Measurements from ENCODE around the gene GPR152. TPM values are rescaled to one million over a fixed set of nuclear protein-coding genes. Genes with fewer than 3 reads are reported as not detected.

The GPR152 gene
- total and polyA plus RNA-seq, 5 donors from 2014 or later, result 0.13 to 0.84 (median 0.35) TPM; not detected in 1

DNA sequence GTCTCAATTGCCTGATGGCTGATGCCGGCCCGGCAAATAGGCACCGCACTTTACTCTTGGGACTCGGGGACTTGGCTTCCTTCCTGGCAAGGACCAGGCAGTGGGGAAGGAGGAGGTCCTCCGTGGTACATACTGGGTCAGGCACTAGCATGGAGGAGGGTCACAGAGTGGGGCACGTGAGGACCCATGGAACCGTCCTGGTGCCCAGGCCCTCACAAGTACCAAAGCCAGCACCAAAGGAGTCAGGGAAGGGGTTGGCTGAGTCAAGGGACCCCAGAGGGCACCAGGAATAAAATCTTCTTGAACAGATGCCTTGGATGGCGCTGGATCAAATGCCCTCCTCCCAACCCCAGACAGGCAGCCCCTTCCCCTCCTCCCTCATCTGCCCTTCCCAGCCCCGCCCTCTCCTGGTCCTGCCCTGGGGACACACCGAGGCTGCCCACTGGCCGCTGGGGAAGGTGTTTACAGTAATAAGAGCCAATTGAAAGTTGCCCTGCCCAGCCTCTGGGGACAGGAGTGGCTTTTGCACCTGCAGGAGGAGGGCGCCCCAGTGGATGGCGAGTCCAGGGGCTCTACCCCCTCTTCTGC, 42.7 kb downstream of the GPR152 start:
- Mint-ChIP-seq H3K4me3 (peak overlapping the region; percentile 89 to 99 (median 94)), H3K27ac (peak overlapping the region; percentile 94 to 99 (median 95)), H3K27me3 (no peaks in the 10 kb centered on the region), H3K4me1 (peaks cover 15 to 93% (median 45%) of the 10 kb centered on the region in 4 donors), H3K9me3 (no peaks in the 10 kb centered on the region), H3K36me3 (peaks cover 20% of the 10 kb centered on the region)
- no peaks in the 10 kb centered on the region for H3K27me3 ChIP-seq (ENCODE audit: control insufficient read depth, insufficient read depth, low read length)
- no peak for ATAC-seq (ENCODE audit: low read depth in 2 of 2)
- H3K36me3 ChIP-seq (ENCODE audit: control insufficient read depth, insufficient read depth, low read length), result peaks cover 20% of the 10 kb centered on the region
- H3K9me3 ChIP-seq (ENCODE audit: control insufficient read depth in 2 of 2, low read length in 2 of 2), result no peaks in the 10 kb centered on the region
- peak overlapping the region; percentile 57 for H3K4me3 ChIP-seq (ENCODE audit: low read depth, low read length)
- DNase-seq, result no peak
- peaks cover 96% of the 10 kb centered on the region for H3K4me1 ChIP-seq (ENCODE audit: control insufficient read depth, insufficient read depth, low read length, poor library complexity, severe bottlenecking)
- H3K27ac ChIP-seq (ENCODE audit: insufficient read depth, low read length, poor library complexity, severe bottlenecking), result peak overlapping the region; percentile 87

DNA sequence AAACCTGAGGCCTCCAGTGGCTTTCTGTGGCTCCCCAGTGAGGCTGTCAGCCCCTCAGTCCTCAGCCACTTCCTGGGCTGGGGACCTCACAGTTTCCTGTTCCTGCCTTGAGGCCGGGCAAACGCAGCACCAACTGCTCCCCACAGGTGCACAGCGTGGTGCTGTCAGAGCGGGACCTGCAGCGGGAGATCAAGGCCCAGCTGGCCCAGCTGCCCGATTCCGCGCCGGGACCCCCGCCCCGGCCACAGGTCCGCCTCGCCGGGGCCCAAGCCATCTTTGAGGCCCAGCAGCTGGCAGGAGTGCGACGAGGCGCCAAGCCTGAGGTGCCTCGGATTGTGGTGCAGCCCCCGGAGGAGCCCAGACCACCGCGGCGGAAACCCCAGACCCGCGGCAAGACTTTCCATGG, 43.3 kb downstream of the GPR152 start:
- Histone ChIP-seq H3K4me1 (ENCODE audit: control insufficient read depth, insufficient read depth, low read length, poor library complexity, severe bottlenecking) (peaks cover 93% of the 10 kb centered on the region), H3K36me3 (ENCODE audit: control insufficient read depth, insufficient read depth, low read length) (peaks cover 20% of the 10 kb centered on the region), H3K27ac (ENCODE audit: insufficient read depth, low read length, poor library complexity, severe bottlenecking) (peak overlapping the region; percentile 87), H3K27me3 (ENCODE audit: control insufficient read depth, insufficient read depth, low read length) (no peaks in the 10 kb centered on the region), H3K9me3 (ENCODE audit: control insufficient read depth in 2 of 2, low read length in 2 of 2) (no peaks in the 10 kb centered on the region), H3K4me3 (ENCODE audit: low read depth, low read length) (peak overlapping the region; percentile 57)
- ATAC-seq (ENCODE audit: low read depth in 2 of 2) (peak; percentile 84 to 86), DNase-seq (peak; percentile 57 to 94 (median 84))
- Mint-ChIP-seq H3K9me3 (no peaks in the 10 kb centered on the region), H3K4me1 (peaks cover 15 to 92% (median 47%) of the 10 kb centered on the region in 4 donors), H3K36me3 (peaks cover 23% of the 10 kb centered on the region), H3K27me3 (no peaks in the 10 kb centered on the region), H3K4me3 (peak overlapping the region; percentile 89 to 99 (median 96)), H3K27ac (peak overlapping the region; percentile 89 to 99 (median 95))

DNA sequence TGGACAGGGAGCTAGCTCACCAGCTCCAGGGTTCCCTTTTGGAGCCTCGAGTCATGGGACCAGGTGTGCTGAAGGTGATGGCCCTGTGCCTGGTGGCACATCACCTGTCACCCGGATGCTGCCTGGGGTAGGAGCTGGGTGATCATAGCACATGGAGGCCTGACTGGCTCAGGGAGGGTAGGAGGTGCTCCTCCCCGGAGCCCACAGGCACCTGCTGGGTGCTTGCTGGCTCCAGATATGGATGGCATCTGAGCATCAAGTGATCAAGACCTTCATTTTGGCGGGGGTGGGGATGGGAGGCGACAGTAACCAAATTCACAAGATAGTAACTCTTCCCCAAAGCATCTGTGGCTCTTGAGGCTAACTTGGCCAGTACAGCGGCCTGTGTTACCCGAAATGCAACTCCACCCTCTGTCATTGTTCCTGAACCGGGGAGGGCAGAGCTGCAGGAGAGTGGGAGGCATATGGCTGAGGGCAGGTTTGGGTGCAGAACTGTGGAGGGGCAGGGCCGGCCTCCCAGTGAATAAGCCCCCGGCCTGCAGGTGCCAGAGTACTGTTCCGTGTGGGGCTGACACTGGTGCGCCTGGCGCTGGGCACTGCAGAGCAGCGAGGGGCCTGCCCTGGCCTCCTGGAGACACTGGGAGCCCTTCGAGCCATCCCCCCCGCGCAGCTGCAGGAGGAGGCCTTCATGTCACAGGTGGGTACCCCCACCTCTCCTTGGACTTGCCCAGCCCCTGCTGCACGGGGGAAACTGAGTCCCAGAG, 43.9 kb downstream of the GPR152 start:
- Mint-ChIP-seq H3K4me1 (peaks cover 15 to 89% (median 47%) of the 10 kb centered on the region in 4 donors), H3K27me3 (peaks cover 1% of the 10 kb centered on the region), H3K9me3 (no peaks in the 10 kb centered on the region), H3K27ac (peak overlapping the region; percentile 89 to 99 (median 95)), H3K36me3 (peaks cover 23% of the 10 kb centered on the region), H3K4me3 (peak overlapping the region; percentile 88 to 99 (median 96))
- peak in 1 of 2 donors; percentile 2 for ATAC-seq (ENCODE audit: low read depth in 2 of 2)
- no peaks in the 10 kb centered on the region for H3K27me3 ChIP-seq (ENCODE audit: control insufficient read depth, insufficient read depth, low read length)
- H3K27ac ChIP-seq (ENCODE audit: insufficient read depth, low read length, poor library complexity, severe bottlenecking), result peak overlapping the region; percentile 87
- H3K4me3 ChIP-seq (ENCODE audit: low read depth, low read length), result peak overlapping the region; percentile 76
- peaks cover 20% of the 10 kb centered on the region for H3K36me3 ChIP-seq (ENCODE audit: control insufficient read depth, insufficient read depth, low read length)
- H3K9me3 ChIP-seq (ENCODE audit: control insufficient read depth in 2 of 2, low read length in 2 of 2), result no peaks in the 10 kb centered on the region
- peaks cover 93% of the 10 kb centered on the region for H3K4me1 ChIP-seq (ENCODE audit: control insufficient read depth, insufficient read depth, low read length, poor library complexity, severe bottlenecking)
- DNase-seq, result peak in 1 of 3 donors; percentile 50

DNA sequence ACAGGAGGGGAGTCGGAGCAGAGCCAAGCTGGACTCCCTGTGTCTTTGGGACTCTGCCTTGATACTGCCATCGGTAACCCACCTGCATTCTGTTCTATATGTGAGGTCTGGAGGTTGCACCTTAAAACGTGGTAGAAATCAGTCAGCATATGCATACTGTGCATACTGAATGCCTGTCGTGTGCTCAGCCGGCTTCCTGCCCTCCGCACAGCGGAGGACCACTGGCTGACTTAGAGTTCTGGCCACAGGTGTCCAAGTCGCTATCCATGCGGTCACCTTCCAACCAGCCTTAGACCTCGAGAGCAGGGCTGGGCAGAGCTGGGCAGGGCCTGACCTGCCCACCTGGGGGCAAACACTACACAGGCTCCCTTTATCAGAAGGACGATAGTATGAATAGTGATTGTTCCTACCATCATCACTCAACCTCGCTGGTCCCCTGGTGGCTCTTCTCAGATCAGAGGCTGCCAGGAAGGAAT, 44.8 kb downstream of the GPR152 start:
- Histone ChIP-seq H3K9me3 (ENCODE audit: control insufficient read depth in 2 of 2, low read length in 2 of 2) (no peaks in the 10 kb centered on the region), H3K36me3 (ENCODE audit: control insufficient read depth, insufficient read depth, low read length) (peaks cover 20% of the 10 kb centered on the region), H3K27ac (ENCODE audit: insufficient read depth, low read length, poor library complexity, severe bottlenecking) (peak overlapping the region; percentile 87), H3K27me3 (ENCODE audit: control insufficient read depth, insufficient read depth, low read length) (no peaks in the 10 kb centered on the region), H3K4me3 (ENCODE audit: low read depth, low read length) (peak overlapping the region; percentile 76), H3K4me1 (ENCODE audit: control insufficient read depth, insufficient read depth, low read length, poor library complexity, severe bottlenecking) (peaks cover 93% of the 10 kb centered on the region)
- Mint-ChIP-seq H3K4me1 (peaks cover 15 to 89% (median 44%) of the 10 kb centered on the region in 4 donors), H3K36me3 (peaks cover 23% of the 10 kb centered on the region), H3K9me3 (no peaks in the 10 kb centered on the region), H3K27ac (peak overlapping the region; percentile 89 to 99 (median 95)), H3K4me3 (peak overlapping the region; percentile 88 to 99 (median 96)), H3K27me3 (peaks cover 6% of the 10 kb centered on the region)
- DNase-seq (no peak), ATAC-seq (ENCODE audit: low read depth in 2 of 2) (no peak)

DNA sequence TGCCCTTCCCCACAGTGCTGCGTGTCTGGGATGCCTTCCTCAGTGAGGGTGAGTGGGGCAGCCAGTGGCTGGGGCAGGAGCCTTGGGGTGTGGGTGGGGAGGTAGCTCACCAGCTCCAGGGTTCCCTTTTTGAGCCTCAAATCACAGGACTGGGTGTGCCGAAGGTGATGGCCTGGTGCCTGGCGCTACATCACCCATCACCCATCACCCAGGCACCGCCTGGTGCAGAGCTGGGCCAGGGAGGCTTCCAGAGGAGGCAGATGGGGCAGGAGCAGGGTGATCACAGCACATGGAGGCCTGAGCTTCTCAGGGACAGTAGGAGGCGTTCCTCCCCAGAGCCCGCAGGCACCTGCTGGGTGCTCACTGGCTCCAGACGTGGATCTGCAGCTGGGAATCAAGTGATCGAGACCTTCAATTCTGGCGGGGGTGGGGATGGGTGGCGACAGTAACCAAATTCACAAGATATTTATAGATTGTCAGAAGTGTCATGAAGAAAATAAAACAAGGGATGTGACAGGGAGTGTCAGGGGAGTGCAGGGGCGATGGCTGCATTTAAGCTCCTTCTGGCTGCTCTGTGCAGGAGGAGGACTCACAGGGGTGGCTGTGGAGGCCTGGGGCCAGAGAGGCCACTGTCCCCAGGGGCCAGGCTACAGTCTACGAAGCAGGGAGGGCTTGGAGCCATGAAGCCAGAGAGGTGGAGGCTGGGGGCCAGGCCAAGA, 45.4 kb downstream of the GPR152 start:
- H3K4me1 Mint-ChIP-seq, result peaks cover 15 to 88% (median 42%) of the 10 kb centered on the region in 4 donors
- H3K9me3 Mint-ChIP-seq, result no peaks in the 10 kb centered on the region
- peak overlapping the region; percentile 87 for H3K27ac ChIP-seq (ENCODE audit: insufficient read depth, low read length, poor library complexity, severe bottlenecking)
- peak overlapping the region; percentile 88 to 99 (median 96) for H3K4me3 Mint-ChIP-seq
- DNase-seq, result no peak
- H3K4me1 ChIP-seq (ENCODE audit: control insufficient read depth, insufficient read depth, low read length, poor library complexity, severe bottlenecking), result peaks cover 93% of the 10 kb centered on the region
- H3K27ac Mint-ChIP-seq, result peak overlapping the region; percentile 89 to 99 (median 95)
- H3K9me3 ChIP-seq (ENCODE audit: control insufficient read depth in 2 of 2, low read length in 2 of 2), result no peaks in the 10 kb centered on the region
- H3K27me3 ChIP-seq (ENCODE audit: control insufficient read depth, insufficient read depth, low read length), result no peaks in the 10 kb centered on the region
- peaks cover 6% of the 10 kb centered on the region for H3K27me3 Mint-ChIP-seq
- ATAC-seq (ENCODE audit: low read depth in 2 of 2), result no peak
- H3K4me3 ChIP-seq (ENCODE audit: low read depth, low read length), result peak overlapping the region; percentile 76
- H3K36me3 Mint-ChIP-seq, result peaks cover 23% of the 10 kb centered on the region
- peaks cover 20% of the 10 kb centered on the region for H3K36me3 ChIP-seq (ENCODE audit: control insufficient read depth, insufficient read depth, low read length)

DNA sequence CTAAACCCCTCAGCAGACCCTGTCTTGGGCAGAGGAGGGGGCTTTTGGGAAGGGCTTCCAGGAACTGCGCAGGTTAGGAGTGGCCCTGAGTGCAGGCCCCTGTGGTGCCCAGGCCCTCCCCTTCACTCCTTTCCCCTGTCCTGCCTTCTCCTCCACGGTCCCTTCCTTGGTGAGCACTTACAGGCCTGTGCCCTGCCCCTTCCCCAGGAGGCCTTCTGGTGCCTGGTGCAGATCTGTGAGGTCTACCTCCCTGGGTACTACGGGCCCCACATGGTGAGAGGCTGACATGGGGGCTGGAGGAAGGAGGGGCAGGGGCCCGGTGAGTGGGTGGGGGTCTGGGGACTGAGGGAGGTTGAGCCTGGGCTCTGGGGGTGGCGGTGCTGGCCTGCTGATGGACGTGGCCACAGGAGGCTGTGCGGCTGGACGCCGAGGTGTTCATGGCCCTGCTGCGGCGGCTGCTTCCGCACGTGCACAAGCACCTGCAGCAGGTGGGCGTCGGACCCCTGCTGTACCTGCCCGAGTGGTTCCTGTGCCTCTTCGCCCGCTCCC, 46.0 kb downstream of the GPR152 start:
- Mint-ChIP-seq H3K4me3 (peak overlapping the region; percentile 88 to 99 (median 96)), H3K27me3 (peaks cover 6% of the 10 kb centered on the region), H3K36me3 (peaks cover 23% of the 10 kb centered on the region), H3K9me3 (no peaks in the 10 kb centered on the region), H3K27ac (peak overlapping the region; percentile 79 to 95 (median 88)), H3K4me1 (peaks cover 15 to 85% (median 40%) of the 10 kb centered on the region in 4 donors)
- H3K36me3 ChIP-seq (ENCODE audit: control insufficient read depth, insufficient read depth, low read length), result peaks cover 20% of the 10 kb centered on the region
- ATAC-seq (ENCODE audit: low read depth in 2 of 2), result no peak
- peak overlapping the region; percentile 93 for H3K4me3 ChIP-seq (ENCODE audit: low read depth, low read length)
- peaks cover 89% of the 10 kb centered on the region for H3K4me1 ChIP-seq (ENCODE audit: control insufficient read depth, insufficient read depth, low read length, poor library complexity, severe bottlenecking)
- no peak for DNase-seq
- peak overlapping the region; percentile 87 for H3K27ac ChIP-seq (ENCODE audit: insufficient read depth, low read length, poor library complexity, severe bottlenecking)
- no peaks in the 10 kb centered on the region for H3K9me3 ChIP-seq (ENCODE audit: control insufficient read depth in 2 of 2, low read length in 2 of 2)
- no peaks in the 10 kb centered on the region for H3K27me3 ChIP-seq (ENCODE audit: control insufficient read depth, insufficient read depth, low read length)

DNA sequence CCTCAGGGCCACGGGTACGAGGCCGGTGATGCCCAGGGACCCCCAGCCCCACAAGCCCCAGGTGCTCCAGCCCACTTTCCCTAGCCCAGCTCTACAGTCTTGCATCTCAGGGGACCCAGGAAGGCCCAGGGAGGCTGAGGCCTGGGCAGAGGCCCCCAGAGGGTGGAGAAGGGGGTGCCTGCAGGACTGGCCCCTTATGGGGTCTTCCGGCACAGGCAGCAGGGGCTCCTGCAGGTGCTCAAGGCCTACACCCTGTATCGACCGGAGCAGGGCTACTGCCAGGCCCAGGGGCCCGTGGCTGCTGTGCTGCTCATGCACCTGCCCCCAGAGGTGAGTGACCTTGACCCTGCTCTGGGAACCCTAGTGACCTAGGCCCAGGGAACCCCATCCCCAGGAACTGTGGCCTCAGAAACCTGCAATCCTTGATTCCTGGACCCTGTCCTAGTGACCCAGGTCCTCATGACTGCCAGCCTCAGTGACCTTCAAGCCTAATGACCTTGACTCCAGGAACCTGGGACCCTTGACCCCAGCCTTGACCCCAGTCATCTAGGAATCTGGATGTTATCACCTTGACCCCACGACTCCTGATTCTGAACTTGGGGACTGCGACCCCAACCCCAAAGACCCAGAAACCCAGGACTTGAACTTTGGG, 46.7 kb downstream of the GPR152 start:
- Histone ChIP-seq H3K27me3 (ENCODE audit: control insufficient read depth, insufficient read depth, low read length) (no peaks in the 10 kb centered on the region), H3K36me3 (ENCODE audit: control insufficient read depth, insufficient read depth, low read length) (peaks cover 20% of the 10 kb centered on the region), H3K4me1 (ENCODE audit: control insufficient read depth, insufficient read depth, low read length, poor library complexity, severe bottlenecking) (peaks cover 87% of the 10 kb centered on the region), H3K9me3 (ENCODE audit: control insufficient read depth in 2 of 2, low read length in 2 of 2) (no peaks in the 10 kb centered on the region), H3K27ac (ENCODE audit: insufficient read depth, low read length, poor library complexity, severe bottlenecking) (peak overlapping the region; percentile 87), H3K4me3 (ENCODE audit: low read depth, low read length) (peak overlapping the region; percentile 93)
- Mint-ChIP-seq H3K9me3 (no peaks in the 10 kb centered on the region), H3K36me3 (peaks cover 23% of the 10 kb centered on the region), H3K4me1 (peaks cover 15 to 80% (median 37%) of the 10 kb centered on the region in 4 donors), H3K4me3 (peak overlapping the region; percentile 97 to 99 (median 98)), H3K27ac (peak overlapping the region; percentile 88 to 98 (median 95)), H3K27me3 (peaks cover 6% of the 10 kb centered on the region)
- ATAC-seq (ENCODE audit: low read depth in 2 of 2), result no peak
- DNase-seq, result no peak

Measured in CD4-positive, CD25-positive, alpha-beta regulatory T cell (primary cell).